HepG2 (cell line): Measurements from ENCODE around the gene PRKAR1B. TPM values are rescaled to one million over a fixed set of nuclear protein-coding genes. Genes with fewer than 3 reads are reported as not detected.

Source experiments
- ATAC-seq: fragments of 200-7000 bp; cut with Tn5 transposase; 3 replicates; pipeline ENCODE4 v1.9.1; 2020; ENCODE audit warnings: mild to moderate bottlenecking, moderate library complexity
- BruUV-seq: library from RNA; stranded (reverse); fragments of 400-500 nt; replicated peaks from 2 replicates; lab custom pipeline; 2021; lab: Mats Ljungman, UMichigan
- CTCF ChIA-PET: fragments of 300-600 bp; formaldehyde crosslinking; extraction: SDS; loops from one replicate; lab custom pipeline; 2021; ENCODE audit warnings: low total read pairs, inconsistent platforms, low intra/inter-chr PET ratio; lab: Yijun Ruan, JAX
- POLR2A ChIA-PET: fragments of 350-600 bp; sonication (Branson Sonifier 250); formaldehyde crosslinking; loops from one replicate; lab custom pipeline; 2020; ENCODE audit warnings: antibody characterized with exemption, inconsistent platforms; lab: Yijun Ruan, JAX
- DNase-seq: peaks from one replicate; pipeline ENCODE4 v3.0.0-alpha.2; 2015; ENCODE audit warnings: low spot score
- FAIRE-seq: peaks from 3 replicates; lab custom pipeline; 2011; peaks lifted over from hg19 to GRCh38; lab: Jason Lieb, UNC
- H2AFZ ChIP-seq: one replicate; pipeline ENCODE4 v1.6.1; 2011; ENCODE audit warnings: low read length, inconsistent platforms
- H3K27ac ChIP-seq: fragments of 300-600 bp; 3 replicates; pipeline ENCODE4 v1.8.0; 2011; ENCODE audit warnings: mixed run types, mild to moderate bottlenecking, mixed read lengths, low read length, inconsistent platforms; ENCODE audit not compliant: insufficient read depth; ENCODE audit errors: extremely low read length
- H3K27me3 ChIP-seq, 2 experiments: fragments of 200-600 bp in 1 of 2; 2 replicates in 1 of 2; 3 replicates in 1 of 2; pipeline versions ENCODE4 v1.6.0 to v1.8.0; 2011; ENCODE audit warnings: low read length in 2 of 2, mild to moderate bottlenecking in 2 of 2, moderate library complexity in 2 of 2, inconsistent platforms in 1 of 2; ENCODE audit not compliant: insufficient read depth in 2 of 2, control insufficient read depth in 1 of 2
- H3K36me3 ChIP-seq, 2 experiments: fragments of 200-600 bp in 1 of 2; replicated peaks in 1 of 2; 2 replicates in 1 of 2; 3 replicates in 1 of 2; pipeline versions ENCODE4 v1.5.1 to v1.8.0; 2011; ENCODE audit warnings: low read length in 2 of 2, inconsistent platforms in 1 of 2; ENCODE audit not compliant: insufficient read depth in 2 of 2, control insufficient read depth in 1 of 2
- H3K4me1 ChIP-seq: 2 replicates; pipeline ENCODE4 v1.5.1; 2012; ENCODE audit warnings: low read length, inconsistent platforms; ENCODE audit not compliant: insufficient read depth
- H3K4me2 ChIP-seq: 2 replicates; pipeline ENCODE4 v1.6.0; 2011; ENCODE audit warnings: low read depth, low read length, inconsistent platforms
- H3K4me3 ChIP-seq, 3 experiments: fragments of 200-600 bp in 1 of 3; sonication (generic), shearing (Covaris generic) in 1 of 3; replicated peaks in 1 of 3; 2 replicates each; pipeline ENCODE4 v1.5.1; 2011 to 2016; ENCODE audit warnings: low read length in 3 of 3, inconsistent platforms in 2 of 3, low read depth in 2 of 3, mild to moderate bottlenecking in 2 of 3, control low read depth in 1 of 3, mixed read lengths in 1 of 3; ENCODE audit not compliant: insufficient read depth in 1 of 3
- H3K79me2 ChIP-seq: one replicate; pipeline ENCODE4 v1.6.1; 2011; ENCODE audit warnings: low read length, inconsistent platforms; ENCODE audit not compliant: insufficient read depth
- H3K9ac ChIP-seq: 2 replicates; pipeline ENCODE4 v1.6.0; 2011; ENCODE audit warnings: mild to moderate bottlenecking, low read depth, low read length, inconsistent platforms; ENCODE audit not compliant: insufficient read depth
- H3K9me3 ChIP-seq: 2 replicates; pipeline ENCODE4 v1.5.1; 2012; ENCODE audit warnings: mild to moderate bottlenecking, low read length
- H4K20me1 ChIP-seq: 2 replicates; pipeline ENCODE4 v1.6.0; 2011; ENCODE audit warnings: inconsistent platforms, mild to moderate bottlenecking, low read length, moderate library complexity; ENCODE audit not compliant: insufficient read depth
- GABPA ChIP-seq, 2 experiments: IDR thresholded peaks; 2 replicates each; pipeline ENCODE4 v1.6.1; 2011 to 2016; ENCODE audit warnings: low read depth in 2 of 2, low read length in 1 of 2, missing biosample characterization in 1 of 2, missing genetic modification characterization in 1 of 2
- NFRKB ChIP-seq: fragments of 450-650 bp; IDR thresholded peaks from 2 replicates; pipeline ENCODE4 v1.6.1; 2017
- NPAS2 ChIP-seq: sonication (generic); formaldehyde crosslinking; IDR thresholded peaks from 2 replicates; pipeline ENCODE4 v1.8.0; 2022; ENCODE audit warnings: mild to moderate bottlenecking, missing genetic modification reagents, borderline replicate concordance
- RNF219 ChIP-seq: sonication (generic); formaldehyde crosslinking; IDR thresholded peaks from 2 replicates; pipeline ENCODE4 v1.5.0; 2020; ENCODE audit warnings: mild to moderate bottlenecking, missing genetic modification reagents
- SKI ChIP-seq: fragments of 450-650 bp; IDR thresholded peaks from one replicate; pipeline ENCODE4 v1.6.1; 2018; ENCODE audit warnings: mild to moderate bottlenecking; ENCODE audit not compliant: partially characterized antibody
- TCF12 ChIP-seq, 2 experiments: fragments of 450-650 bp in 1 of 2; sonication (generic) in 1 of 2; formaldehyde crosslinking in 1 of 2; IDR thresholded peaks; 2 replicates each; pipeline versions ENCODE4 v1.6.1 to v1.8.0; 2017 to 2022; ENCODE audit warnings: antibody characterized with exemption in 1 of 2, mild to moderate bottlenecking in 1 of 2, missing genetic modification reagents in 1 of 2, moderate library complexity in 1 of 2
- ZBTB21 ChIP-seq: sonication (generic); formaldehyde crosslinking; IDR thresholded peaks from 2 replicates; pipeline ENCODE4 v1.4.0; 2020; ENCODE audit warnings: missing genetic modification reagents
- ZNF260 ChIP-seq: sonication (generic); formaldehyde crosslinking; IDR thresholded peaks from 2 replicates; pipeline ENCODE4 v1.4.0; 2020; ENCODE audit warnings: missing genetic modification reagents, low read depth, mild to moderate bottlenecking, borderline replicate concordance
- ZNF282 ChIP-seq: fragments of 450-650 bp; IDR thresholded peaks from 2 replicates; pipeline ENCODE4 v1.6.1; 2018; ENCODE audit not compliant: partially characterized antibody
- ZNF335 ChIP-seq: sonication (generic); formaldehyde crosslinking; IDR thresholded peaks from 2 replicates; pipeline ENCODE4 v1.4.0; 2020; ENCODE audit warnings: missing genetic modification reagents
- ZNF430 ChIP-seq: sonication (generic); formaldehyde crosslinking; IDR thresholded peaks from 2 replicates; pipeline ENCODE4 v1.9.0; 2021; ENCODE audit warnings: mild to moderate bottlenecking, missing genetic modification reagents
- ZNF800 ChIP-seq: sonication (generic); formaldehyde crosslinking; IDR thresholded peaks from 2 replicates; pipeline ENCODE4 v1.4.0; 2020; ENCODE audit warnings: missing genetic modification reagents
- WGBS: methylation state at CpG from one replicate; pipeline ENCODE4 v1.1.6; 2017; ENCODE audit warnings: low lambda C conversion rate; 5-methylcytosine and 5-hydroxymethylcytosine counted together
- in situ Hi-C: cut with HindIII; loops from 2 replicates; pipeline ENCODE4 v1.10.0; 2017; ENCODE audit warnings: low pct_unique_long_range_greater_than_20kb; ENCODE audit not compliant: extremely low pct_ligation_motif_present
- intact Hi-C: fragments of 100-400 bp; cut with micrococcal nuclease; formaldehyde crosslinking; loops from one replicate; pipeline ENCODE4 v1.10.0; 2022; ENCODE audit not compliant: unreplicated experiment
- polyA plus RNA-seq, 8 experiments: library from polyadenylated mRNA; depleted of rRNA in 3 of 8; stranded (reverse) in 7 of 8; unstranded in 1 of 8; fragments of >200 nt; fragmentation: Illumina TruSeq in 4 of 8; extraction: Trizol in 4 of 8; gene quantifications; 2 replicates each; pipeline versions ENCODE4 v1.2.1 to v1.2.3, GENCODE V29; 2011 to 2016; ENCODE audit warnings: low read depth in 4 of 8, missing spikeins in 1 of 8, mixed read lengths in 1 of 8; ENCODE audit not compliant: insufficient read depth in 1 of 8
- total RNA-seq, 5 experiments: library from RNA; depleted of rRNA; stranded (reverse); fragments of >200 nt; fragmentation: Illumina TruSeq; extraction: Trizol; gene quantifications; 2 replicates each; pipeline ENCODE4 v1.2.3, GENCODE V29; 2016; ENCODE audit warnings: low read depth in 1 of 5
- TF ChIP-seq, protein P1 (sequence below): sonication (generic); formaldehyde crosslinking; IDR thresholded peaks from 2 replicates; pipeline ENCODE4 v1.4.0; 2020; ENCODE audit warnings: missing genetic modification reagents, borderline replicate concordance

PRKAR1B gene
- total and polyA plus RNA-seq, 2 of the 13 experiments (the other 11 are each of a cell fraction or from before 2014, with no cell fraction given) = 7.9 to 28.2 TPM

DNA sequence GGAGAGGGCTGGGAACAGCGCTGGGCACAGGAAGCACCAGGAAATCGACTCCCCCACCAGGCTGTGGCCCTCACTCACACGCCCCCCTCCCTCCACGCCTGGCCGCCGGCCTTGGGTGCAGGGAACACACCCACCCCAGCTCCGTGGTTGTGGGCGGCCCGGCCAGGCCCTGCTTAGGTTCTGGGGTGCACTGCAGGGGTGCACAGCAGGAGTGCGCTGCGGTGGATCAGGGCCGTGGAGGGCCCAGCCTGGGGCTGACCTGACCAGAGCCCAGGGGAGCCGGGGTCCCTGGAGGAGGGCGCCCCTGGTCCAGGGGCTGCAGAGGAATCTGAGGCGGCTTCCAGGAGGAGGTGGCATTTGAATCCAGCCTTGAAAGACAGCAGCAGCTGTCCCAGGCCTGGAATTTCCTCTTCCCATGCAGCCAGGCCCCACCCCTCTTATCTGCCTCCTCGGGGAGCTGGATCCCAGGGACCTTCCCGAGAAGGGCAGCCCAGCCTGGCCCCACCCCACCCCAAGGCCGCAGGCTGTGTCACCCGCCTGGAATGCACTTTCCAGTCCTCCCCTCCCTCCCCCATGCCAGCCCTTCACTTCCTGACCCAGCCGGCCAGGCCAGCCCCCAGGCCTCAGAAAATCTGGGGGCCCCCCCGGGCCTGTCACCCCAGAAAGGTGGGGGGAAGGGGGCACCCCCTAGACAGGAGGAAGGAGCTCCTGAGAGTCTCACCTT, 189.0 kb downstream of the PRKAR1B start (continued):
- TF ChIP-seq GABPA (IDR thresholded peaks at IDR 0.05; ENCODE audit: low read depth, low read length) (no peak), GABPA (CRISPR knock-in tag; IDR thresholded peaks at IDR 0.05; ENCODE audit: low read depth) (no peak), TCF12 (IDR thresholded peaks at IDR 0.05) (no peak), TCF12 (CRISPR knock-in tag; IDR thresholded peaks at IDR 0.05) (0 out of 2 replicates have a peak, but pooled peaks have one; percentile 44)
- TF ChIP-seq, protein P1, sequence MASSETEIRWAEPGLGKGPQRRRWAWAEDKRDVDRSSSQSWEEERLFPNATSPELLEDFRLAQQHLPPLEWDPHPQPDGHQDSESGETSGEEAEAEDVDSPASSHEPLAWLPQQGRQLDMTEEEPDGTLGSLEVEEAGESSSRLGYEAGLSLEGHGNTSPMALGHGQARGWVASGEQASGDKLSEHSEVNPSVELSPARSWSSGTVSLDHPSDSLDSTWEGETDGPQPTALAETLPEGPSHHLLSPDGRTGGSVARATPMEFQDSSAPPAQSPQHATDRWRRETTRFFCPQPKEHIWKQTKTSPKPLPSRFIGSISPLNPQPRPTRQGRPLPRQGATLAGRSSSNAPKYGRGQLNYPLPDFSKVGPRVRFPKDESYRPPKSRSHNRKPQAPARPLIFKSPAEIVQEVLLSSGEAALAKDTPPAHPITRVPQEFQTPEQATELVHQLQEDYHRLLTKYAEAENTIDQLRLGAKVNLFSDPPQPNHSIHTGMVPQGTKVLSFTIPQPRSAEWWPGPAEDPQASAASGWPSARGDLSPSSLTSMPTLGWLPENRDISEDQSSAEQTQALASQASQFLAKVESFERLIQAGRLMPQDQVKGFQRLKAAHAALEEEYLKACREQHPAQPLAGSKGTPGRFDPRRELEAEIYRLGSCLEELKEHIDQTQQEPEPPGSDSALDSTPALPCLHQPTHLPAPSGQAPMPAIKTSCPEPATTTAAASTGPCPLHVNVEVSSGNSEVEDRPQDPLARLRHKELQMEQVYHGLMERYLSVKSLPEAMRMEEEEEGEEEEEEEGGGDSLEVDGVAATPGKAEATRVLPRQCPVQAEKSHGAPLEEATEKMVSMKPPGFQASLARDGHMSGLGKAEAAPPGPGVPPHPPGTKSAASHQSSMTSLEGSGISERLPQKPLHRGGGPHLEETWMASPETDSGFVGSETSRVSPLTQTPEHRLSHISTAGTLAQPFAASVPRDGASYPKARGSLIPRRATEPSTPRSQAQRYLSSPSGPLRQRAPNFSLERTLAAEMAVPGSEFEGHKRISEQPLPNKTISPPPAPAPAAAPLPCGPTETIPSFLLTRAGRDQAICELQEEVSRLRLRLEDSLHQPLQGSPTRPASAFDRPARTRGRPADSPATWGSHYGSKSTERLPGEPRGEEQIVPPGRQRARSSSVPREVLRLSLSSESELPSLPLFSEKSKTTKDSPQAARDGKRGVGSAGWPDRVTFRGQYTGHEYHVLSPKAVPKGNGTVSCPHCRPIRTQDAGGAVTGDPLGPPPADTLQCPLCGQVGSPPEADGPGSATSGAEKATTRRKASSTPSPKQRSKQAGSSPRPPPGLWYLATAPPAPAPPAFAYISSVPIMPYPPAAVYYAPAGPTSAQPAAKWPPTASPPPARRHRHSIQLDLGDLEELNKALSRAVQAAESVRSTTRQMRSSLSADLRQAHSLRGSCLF (CRISPR knock-in tag) = no peak

GRCh38 chr7:536231-536630, 190.8 kb downstream of the PRKAR1B start:
- no peaks in the 10 kb centered on the region for H4K20me1 ChIP-seq
- ATAC-seq (no peak), DNase-seq (no peak), FAIRE-seq (no peak)
- WGBS = 83% methylated on average over 8 of the region's 12 CpGs
- H3K79me2 ChIP-seq = no peaks in the 10 kb centered on the region
- no peaks in the 10 kb centered on the region for H3K36me3 ChIP-seq
- no peaks in the 10 kb centered on the region for H3K9me3 ChIP-seq
- in situ Hi-C loops = no loop called here
- no peak overlapping the region for H3K27ac ChIP-seq
- H2AFZ ChIP-seq = no peak overlapping the region
- BruUV-seq = no TSS peak
- H3K27me3 ChIP-seq = peaks cover 3 to 26% of the 10 kb centered on the region in 2 experiments
- H3K4me3 ChIP-seq = no peak overlapping the region
- POLR2A ChIA-PET = no interaction called here
- no peak overlapping the region for H3K9ac ChIP-seq
- H3K4me1 ChIP-seq = peaks cover 42% of the 10 kb centered on the region
- intact Hi-C loops = loop anchor here (10.0 kb wide), 1 partner anchor 79 kb away; no protein-coding TSS in a partner anchor
- H3K4me2 ChIP-seq = no peak overlapping the region
- CTCF ChIA-PET = no interaction called here
- TF ChIP-seq ZNF430 (CRISPR knock-in tag) = no peak
- TF ChIP-seq ZNF335 (CRISPR knock-in tag) = no peak
- no peak for TF ChIP-seq ZBTB21
- no peak for TF ChIP-seq ZNF260
- TF ChIP-seq ZNF800 (CRISPR knock-in tag) = no peak
- TF ChIP-seq RNF219 (CRISPR knock-in tag) = no peak
- no peak for TF ChIP-seq ZNF282
- TF ChIP-seq NPAS2 (CRISPR knock-in tag) = no peak
- TF ChIP-seq SKI = no peak
- no peak for TF ChIP-seq NFRKB
